Subcutaneous adipose tissue (tissue), 4 donors: ENCODE measurements around the gene FRMD1. TPM values are rescaled to one million over a fixed set of nuclear protein-coding genes. Genes with fewer than 3 reads are reported as not detected.

Experiments
- CTCF ChIP-seq: fragments of 450-650 bp; IDR thresholded peaks from one replicate; pipeline ENCODE4 v1.5.1; 2016; ENCODE audit warnings: low read depth, mild to moderate bottlenecking, control low read depth, antibody characterized with exemption, moderate library complexity
- total RNA-seq, 4 donors: library from RNA; depleted of rRNA; stranded (reverse); fragments of >200 nt; gene quantifications; one replicate each; pipeline ENCODE4 v1.1.0, GENCODE V29; 2016

FRMD1 gene
- total RNA-seq, 4 donors from 2014 or later, result 1.4 to 5.5 (median 3.7) TPM

GRCh38 chr6:168117942-168118341 lies 38.9 kb upstream of the FRMD1 start:
- TF ChIP-seq CTCF, result no peak

- no peak for TF ChIP-seq CTCF
Observed at GRCh38 chr6:168116975-168117899, 38.2 kb upstream of the FRMD1 start.

- TF ChIP-seq CTCF, result no peak
Observed at GRCh38 chr6:168116438-168116974, 37.5 kb upstream of the FRMD1 start.

GRCh38 chr6:168115748-168116437 lies 36.9 kb upstream of the FRMD1 start:
- TF ChIP-seq CTCF, result no peak

GRCh38 chr6:168113226-168113625 lies 34.2 kb upstream of the FRMD1 start:
- no peak for TF ChIP-seq CTCF

GRCh38 chr6:168111911-168112310 lies 32.9 kb upstream of the FRMD1 start:
- no peak for TF ChIP-seq CTCF

- TF ChIP-seq CTCF, result no peak
Observed at GRCh38 chr6:168110437-168110836, 31.4 kb upstream of the FRMD1 start.
